Measurements from ENCODE around the gene TMTC2.

TMTC2 gene

DNA sequence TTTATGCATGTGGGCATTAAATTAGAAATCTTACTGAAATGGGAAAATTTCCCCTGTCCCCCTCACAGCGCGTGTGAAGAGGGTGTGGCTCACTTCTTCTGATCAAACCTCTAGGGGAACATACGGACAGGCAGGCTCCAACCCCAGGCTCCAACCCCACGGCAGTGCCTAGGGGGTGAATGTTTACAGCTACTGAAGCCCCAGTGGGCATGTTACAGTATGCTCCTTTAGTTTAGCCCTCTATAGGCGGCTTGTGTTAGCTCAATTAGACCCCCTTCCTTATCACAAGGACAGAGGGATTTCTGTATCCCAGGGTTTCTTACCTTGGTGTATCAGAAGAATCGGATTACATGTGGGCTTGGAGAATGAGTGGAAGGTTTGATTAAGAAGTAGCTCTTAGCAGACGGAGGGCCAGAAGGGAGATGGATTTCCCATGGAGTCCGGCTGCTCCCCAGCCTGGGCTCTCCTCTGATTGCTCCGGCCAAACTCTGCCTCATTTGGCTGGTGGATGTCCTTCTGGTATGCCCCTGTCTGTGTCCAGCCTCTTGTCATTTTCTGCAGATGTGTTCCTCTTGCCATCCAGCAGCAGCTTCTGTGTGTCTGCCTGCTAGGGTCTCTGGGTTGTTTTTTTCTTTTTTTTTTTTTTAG lies 223.7 kb downstream of the TMTC2 start:
- Histone ChIP-seq H3K9ac (ENCODE audit: low read depth, low read length) (no peak overlapping the region), H3K4me1 (ENCODE audit: control insufficient read depth, insufficient read depth, low read length) (no peaks in the 10 kb centered on the region), H3K9me3 (ENCODE audit: control insufficient read depth, insufficient read depth, low read length) (no peaks in the 10 kb centered on the region)

DNA sequence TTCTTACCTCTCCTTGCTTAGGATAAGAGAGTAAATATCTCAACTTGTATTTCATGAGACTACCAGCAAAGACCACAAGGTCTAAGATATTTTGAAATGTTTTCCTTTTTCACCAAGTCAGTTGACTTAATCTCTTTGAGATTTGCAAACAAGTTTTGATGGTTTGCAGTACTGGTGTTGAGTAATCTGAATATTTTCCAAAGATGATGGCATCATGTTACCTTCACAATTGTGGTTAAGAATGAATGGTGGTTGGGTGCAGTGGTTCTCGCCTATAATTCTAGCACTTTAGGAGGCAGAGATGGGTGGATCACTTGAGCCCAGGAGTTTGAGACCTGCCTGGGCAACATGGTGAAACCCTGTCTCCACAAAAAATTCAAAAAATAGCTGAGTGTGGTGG lies 225.7 kb downstream of the TMTC2 start:
- Histone ChIP-seq H3K9me3 (ENCODE audit: control insufficient read depth, insufficient read depth, low read length) (no peaks in the 10 kb centered on the region), H3K36me3 (ENCODE audit: control insufficient read depth, insufficient read depth, low read length) (no peaks in the 10 kb centered on the region), H3K9ac (ENCODE audit: low read depth, low read length) (no peak overlapping the region), H3K4me1 (ENCODE audit: control insufficient read depth, insufficient read depth, low read length) (no peaks in the 10 kb centered on the region), H3K27me3 (ENCODE audit: control insufficient read depth, insufficient read depth, low read length) (no peaks in the 10 kb centered on the region), H3K4me3 (ENCODE audit: low read depth, low read length) (no peak overlapping the region)

More for the DNA sequence above, 223.7 kb downstream of the TMTC2 start:
- H3K36me3 ChIP-seq (ENCODE audit: control insufficient read depth, insufficient read depth, low read length), result no peaks in the 10 kb centered on the region
- H3K4me3 ChIP-seq (ENCODE audit: low read depth, low read length), result no peak overlapping the region
- no peaks in the 10 kb centered on the region for H3K27me3 ChIP-seq (ENCODE audit: control insufficient read depth, insufficient read depth, low read length)

DNA sequence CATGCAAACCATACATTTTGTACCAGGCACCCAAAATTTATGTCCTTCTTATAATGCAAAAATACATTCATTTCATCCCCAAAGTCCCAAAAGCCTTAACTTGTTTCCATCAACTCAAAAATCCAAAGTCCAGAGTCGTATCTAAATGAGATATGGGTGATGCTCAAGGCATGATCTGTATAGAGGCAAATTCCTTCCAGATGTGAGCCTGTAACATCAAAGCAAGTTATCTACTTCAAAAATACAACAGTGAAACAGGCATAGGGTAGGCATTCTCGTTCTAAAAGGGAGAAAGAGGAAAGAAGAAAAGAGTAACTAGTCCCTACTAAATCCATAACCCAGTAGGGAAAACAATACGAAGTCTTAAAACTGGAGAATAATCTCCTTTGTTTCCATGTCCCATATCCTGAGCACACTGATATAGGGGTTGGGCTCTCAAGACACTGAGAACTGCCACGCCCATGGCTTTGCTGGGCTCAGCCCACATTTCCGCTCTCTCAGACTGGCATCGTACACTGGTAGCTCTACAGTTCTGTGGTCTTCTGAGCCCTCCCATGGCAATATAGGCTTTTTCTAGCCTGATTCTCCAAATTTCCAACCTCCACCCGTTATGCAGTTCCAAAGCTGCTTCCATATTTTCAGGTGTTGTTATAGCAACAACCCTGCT lies 232.8 kb downstream of the TMTC2 start:
- Histone ChIP-seq H3K4me1 (ENCODE audit: control insufficient read depth, insufficient read depth, low read length) (no peaks in the 10 kb centered on the region), H3K36me3 (ENCODE audit: control insufficient read depth, insufficient read depth, low read length) (no peaks in the 10 kb centered on the region), H3K27me3 (ENCODE audit: control insufficient read depth, insufficient read depth, low read length) (no peaks in the 10 kb centered on the region), H3K9me3 (ENCODE audit: control insufficient read depth, insufficient read depth, low read length) (no peaks in the 10 kb centered on the region), H3K4me3 (ENCODE audit: low read depth, low read length) (no peak overlapping the region), H3K9ac (ENCODE audit: low read depth, low read length) (no peak overlapping the region)

DNA sequence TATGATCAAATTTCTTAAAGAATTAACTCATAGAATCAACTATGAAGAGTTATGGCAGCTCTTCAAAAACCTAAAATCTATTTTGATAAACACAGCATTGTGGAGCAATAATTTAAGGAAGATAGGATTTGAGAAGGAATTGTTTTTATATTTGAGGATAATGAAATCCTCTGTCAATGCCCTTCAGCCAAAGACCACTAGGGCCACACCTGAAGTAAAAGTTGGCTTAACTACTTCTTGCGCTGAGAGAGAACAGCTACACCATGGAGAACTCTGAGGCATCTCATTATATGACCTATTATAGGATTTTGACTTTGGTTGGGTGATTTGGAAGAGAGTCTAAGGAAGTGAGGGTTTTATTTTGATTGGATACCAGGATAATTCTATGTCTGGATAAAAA lies 237.2 kb downstream of the TMTC2 start:
- no peak overlapping the region for H3K9ac ChIP-seq (ENCODE audit: low read depth, low read length)

DNA sequence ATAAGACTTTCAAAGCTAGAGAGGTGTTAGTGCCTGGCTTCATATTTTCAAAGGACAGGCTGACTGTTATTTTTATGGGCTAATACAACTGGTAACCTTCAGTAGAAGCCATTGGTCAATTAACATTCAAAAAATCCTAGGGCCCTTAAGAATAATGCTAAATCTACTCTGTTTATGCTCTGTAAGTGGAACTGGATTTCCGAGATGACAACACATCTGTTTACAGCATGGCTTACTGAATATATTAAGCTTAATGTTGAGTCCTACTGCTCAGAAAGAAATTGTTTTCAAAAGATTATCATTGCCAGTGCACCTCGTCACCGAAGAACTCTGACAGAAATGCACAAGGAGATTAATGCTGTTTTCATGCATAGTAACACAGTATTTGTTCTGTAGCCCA lies 239.9 kb downstream of the TMTC2 start:
- Histone ChIP-seq H3K9ac (ENCODE audit: low read depth, low read length) (no peak overlapping the region), H3K36me3 (ENCODE audit: control insufficient read depth, insufficient read depth, low read length) (no peaks in the 10 kb centered on the region), H3K27me3 (ENCODE audit: control insufficient read depth, insufficient read depth, low read length) (no peaks in the 10 kb centered on the region), H3K4me3 (ENCODE audit: low read depth, low read length) (no peak overlapping the region), H3K4me1 (ENCODE audit: control insufficient read depth, insufficient read depth, low read length) (peaks cover 6% of the 10 kb centered on the region), H3K9me3 (ENCODE audit: control insufficient read depth, insufficient read depth, low read length) (no peaks in the 10 kb centered on the region)

More for the DNA sequence above, 237.2 kb downstream of the TMTC2 start:
- Histone ChIP-seq H3K4me3 (ENCODE audit: low read depth, low read length) (no peak overlapping the region), H3K9me3 (ENCODE audit: control insufficient read depth, insufficient read depth, low read length) (no peaks in the 10 kb centered on the region), H3K27me3 (ENCODE audit: control insufficient read depth, insufficient read depth, low read length) (no peaks in the 10 kb centered on the region), H3K4me1 (ENCODE audit: control insufficient read depth, insufficient read depth, low read length) (peaks cover 6% of the 10 kb centered on the region), H3K36me3 (ENCODE audit: control insufficient read depth, insufficient read depth, low read length) (no peaks in the 10 kb centered on the region)

DNA sequence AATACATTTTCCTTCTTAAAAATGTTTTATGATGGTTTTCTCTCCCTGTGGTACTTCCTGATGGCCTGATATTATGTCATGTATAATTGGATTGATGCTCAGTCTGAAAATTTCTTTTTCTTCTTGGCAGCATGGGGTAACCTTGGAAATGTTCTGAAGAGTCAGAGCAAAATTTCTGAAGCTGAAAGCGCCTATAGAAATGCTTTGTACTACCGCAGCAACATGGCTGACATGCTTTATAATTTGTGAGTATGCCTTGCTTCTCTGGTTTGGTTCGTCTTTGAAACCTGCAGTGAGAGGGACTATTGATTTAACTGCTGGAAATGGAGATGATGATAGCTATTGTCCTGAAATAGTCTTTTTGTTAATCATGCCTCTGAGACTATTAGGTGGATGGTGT lies 243.6 kb downstream of the TMTC2 start:
- Histone ChIP-seq H3K4me1 (ENCODE audit: control insufficient read depth, insufficient read depth, low read length) (peaks cover 6% of the 10 kb centered on the region), H3K27me3 (ENCODE audit: control insufficient read depth, insufficient read depth, low read length) (no peaks in the 10 kb centered on the region), H3K4me3 (ENCODE audit: low read depth, low read length) (no peak overlapping the region), H3K9ac (ENCODE audit: low read depth, low read length) (no peak overlapping the region), H3K9me3 (ENCODE audit: control insufficient read depth, insufficient read depth, low read length) (no peaks in the 10 kb centered on the region), H3K36me3 (ENCODE audit: control insufficient read depth, insufficient read depth, low read length) (no peaks in the 10 kb centered on the region)

DNA sequence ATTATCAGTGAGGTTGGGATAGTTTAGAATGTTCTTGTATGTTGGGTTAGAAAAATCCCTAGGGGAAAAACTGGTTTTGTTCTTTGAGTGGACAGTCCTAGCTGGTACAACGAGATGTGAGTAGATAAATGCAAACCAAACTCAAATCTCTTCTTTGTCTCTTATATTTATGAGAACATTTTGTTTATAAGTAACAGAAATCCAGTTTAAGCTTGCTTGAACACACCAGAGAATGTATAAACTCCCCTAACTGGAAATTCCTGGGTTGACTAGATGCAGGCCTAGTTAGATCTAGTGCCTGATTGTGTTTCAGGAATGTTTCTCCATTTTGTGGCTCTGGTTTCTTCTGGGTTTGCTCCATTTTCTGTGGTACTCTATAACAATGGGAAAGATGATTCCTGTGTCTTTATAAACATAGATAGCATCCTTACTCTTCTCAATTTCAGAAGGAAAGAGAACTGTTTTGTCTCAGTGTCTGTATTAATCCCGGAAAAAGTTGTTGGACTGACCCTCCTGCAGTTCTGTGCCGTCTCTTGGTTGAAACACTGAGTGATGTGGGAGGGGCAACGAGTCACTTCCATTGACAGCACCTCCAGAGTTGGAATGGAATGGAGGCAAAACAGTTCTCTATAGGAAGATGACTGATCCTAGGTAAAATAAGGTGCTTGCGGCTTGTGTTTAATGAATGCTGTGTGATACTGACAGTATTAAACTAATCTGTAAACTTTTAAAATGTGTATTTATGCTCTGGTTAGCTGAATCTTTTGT lies 244.8 kb downstream of the TMTC2 start:
- H3K9ac ChIP-seq (ENCODE audit: low read depth, low read length), result no peak overlapping the region
- H3K9me3 ChIP-seq (ENCODE audit: control insufficient read depth, insufficient read depth, low read length), result no peaks in the 10 kb centered on the region
- H3K4me1 ChIP-seq (ENCODE audit: control insufficient read depth, insufficient read depth, low read length), result peaks cover 6% of the 10 kb centered on the region
- no peak overlapping the region for H3K4me3 ChIP-seq (ENCODE audit: low read depth, low read length)
- no peaks in the 10 kb centered on the region for H3K36me3 ChIP-seq (ENCODE audit: control insufficient read depth, insufficient read depth, low read length)
- no peaks in the 10 kb centered on the region for H3K27me3 ChIP-seq (ENCODE audit: control insufficient read depth, insufficient read depth, low read length)

DNA sequence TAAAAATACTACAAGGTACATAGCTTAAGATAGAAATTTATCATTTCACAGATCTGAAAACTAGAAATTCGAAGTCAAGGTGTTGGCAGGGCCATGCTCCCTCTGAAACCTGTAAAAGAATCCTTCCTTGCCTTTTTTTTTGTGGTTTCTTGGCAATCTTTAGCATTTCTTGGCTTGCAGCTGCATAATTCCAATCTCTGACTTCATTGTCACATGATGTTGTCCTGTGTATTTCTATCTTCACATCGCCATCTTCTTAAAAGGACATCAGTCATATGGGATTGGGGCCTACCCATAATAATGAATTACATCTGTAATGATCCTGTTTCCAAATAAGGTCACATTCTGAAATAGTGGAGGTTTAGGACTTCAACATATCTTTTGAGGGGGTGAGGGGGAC lies 250.4 kb downstream of the TMTC2 start:
- Histone ChIP-seq H3K4me1 (ENCODE audit: control insufficient read depth, insufficient read depth, low read length) (no peaks in the 10 kb centered on the region), H3K27me3 (ENCODE audit: control insufficient read depth, insufficient read depth, low read length) (no peaks in the 10 kb centered on the region), H3K9ac (ENCODE audit: low read depth, low read length) (no peak overlapping the region), H3K36me3 (ENCODE audit: control insufficient read depth, insufficient read depth, low read length) (no peaks in the 10 kb centered on the region), H3K9me3 (ENCODE audit: control insufficient read depth, insufficient read depth, low read length) (no peaks in the 10 kb centered on the region), H3K4me3 (ENCODE audit: low read depth, low read length) (no peak overlapping the region)

DNA sequence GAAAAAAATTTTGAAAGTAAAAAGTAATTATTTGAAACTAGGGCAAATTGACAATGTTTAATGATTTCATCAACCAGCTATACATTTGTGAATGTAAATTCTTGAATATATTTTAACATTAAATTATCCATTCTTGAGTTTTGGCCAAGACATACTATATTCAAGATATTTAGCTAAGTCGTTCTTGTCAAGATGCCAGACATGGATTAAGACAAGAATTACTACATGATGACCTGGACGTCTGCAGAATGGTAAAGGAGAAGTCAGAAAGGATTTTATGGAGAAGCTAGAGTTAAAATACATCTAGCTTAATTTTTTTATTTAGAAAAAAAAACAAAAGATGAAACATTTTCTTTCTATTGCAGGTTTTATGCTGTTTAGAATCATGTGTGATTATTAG lies 255.8 kb downstream of the TMTC2 start:
- Histone ChIP-seq H3K4me1 (ENCODE audit: control insufficient read depth, insufficient read depth, low read length) (no peaks in the 10 kb centered on the region), H3K9ac (ENCODE audit: low read depth, low read length) (no peak overlapping the region), H3K4me3 (ENCODE audit: low read depth, low read length) (no peak overlapping the region), H3K9me3 (ENCODE audit: control insufficient read depth, insufficient read depth, low read length) (no peaks in the 10 kb centered on the region), H3K27me3 (ENCODE audit: control insufficient read depth, insufficient read depth, low read length) (no peaks in the 10 kb centered on the region), H3K36me3 (ENCODE audit: control insufficient read depth, insufficient read depth, low read length) (no peaks in the 10 kb centered on the region)

DNA sequence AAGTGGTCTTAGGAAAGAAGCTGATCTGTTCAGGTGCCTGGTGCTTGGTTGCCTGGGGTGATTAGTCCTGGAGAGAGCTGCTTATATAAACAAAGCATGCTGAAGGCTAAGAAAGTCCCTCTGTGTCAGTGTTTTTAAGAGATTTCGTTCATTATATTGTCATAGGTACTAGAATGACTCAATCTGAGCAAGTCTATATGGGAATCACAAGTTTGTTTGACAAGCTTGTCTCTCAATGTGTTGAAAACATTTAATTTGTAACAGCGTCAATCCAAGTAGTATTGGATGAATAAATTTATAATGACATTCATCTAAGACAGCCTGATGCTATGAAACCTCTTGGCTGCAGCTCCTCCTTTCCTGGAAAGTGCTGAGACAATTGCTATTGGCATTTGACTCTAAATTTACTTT lies 256.3 kb downstream of the TMTC2 start:
- H3K9ac ChIP-seq (ENCODE audit: low read depth, low read length), result no peak overlapping the region
- H3K4me3 ChIP-seq (ENCODE audit: low read depth, low read length), result no peak overlapping the region
- H3K9me3 ChIP-seq (ENCODE audit: control insufficient read depth, insufficient read depth, low read length), result no peaks in the 10 kb centered on the region
- no peaks in the 10 kb centered on the region for H3K36me3 ChIP-seq (ENCODE audit: control insufficient read depth, insufficient read depth, low read length)
- no peaks in the 10 kb centered on the region for H3K4me1 ChIP-seq (ENCODE audit: control insufficient read depth, insufficient read depth, low read length)
- H3K27me3 ChIP-seq (ENCODE audit: control insufficient read depth, insufficient read depth, low read length), result no peaks in the 10 kb centered on the region

DNA sequence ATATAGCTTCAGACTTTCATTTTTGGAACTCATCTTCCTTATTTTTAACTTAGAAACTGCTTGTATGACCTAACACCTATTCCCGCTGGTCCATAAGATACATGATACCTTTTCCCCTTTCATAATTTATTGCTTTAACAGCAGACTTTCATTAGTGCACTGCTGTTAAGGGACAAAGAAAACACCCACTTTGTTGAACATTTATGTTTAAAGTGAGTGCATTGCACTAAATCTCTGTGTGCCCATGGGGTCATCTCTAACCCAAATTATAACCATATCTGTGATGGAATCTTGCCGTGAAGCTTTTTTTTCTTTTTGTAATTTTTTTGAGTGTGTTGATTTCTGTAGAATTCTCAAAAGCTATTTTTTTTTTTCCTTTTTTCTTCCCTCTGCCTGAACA lies 261.8 kb downstream of the TMTC2 start:
- Histone ChIP-seq H3K9me3 (ENCODE audit: control insufficient read depth, insufficient read depth, low read length) (no peaks in the 10 kb centered on the region), H3K9ac (ENCODE audit: low read depth, low read length) (no peak overlapping the region), H3K4me3 (ENCODE audit: low read depth, low read length) (no peak overlapping the region), H3K36me3 (ENCODE audit: control insufficient read depth, insufficient read depth, low read length) (no peaks in the 10 kb centered on the region), H3K4me1 (ENCODE audit: control insufficient read depth, insufficient read depth, low read length) (no peaks in the 10 kb centered on the region), H3K27me3 (ENCODE audit: control insufficient read depth, insufficient read depth, low read length) (no peaks in the 10 kb centered on the region)

DNA sequence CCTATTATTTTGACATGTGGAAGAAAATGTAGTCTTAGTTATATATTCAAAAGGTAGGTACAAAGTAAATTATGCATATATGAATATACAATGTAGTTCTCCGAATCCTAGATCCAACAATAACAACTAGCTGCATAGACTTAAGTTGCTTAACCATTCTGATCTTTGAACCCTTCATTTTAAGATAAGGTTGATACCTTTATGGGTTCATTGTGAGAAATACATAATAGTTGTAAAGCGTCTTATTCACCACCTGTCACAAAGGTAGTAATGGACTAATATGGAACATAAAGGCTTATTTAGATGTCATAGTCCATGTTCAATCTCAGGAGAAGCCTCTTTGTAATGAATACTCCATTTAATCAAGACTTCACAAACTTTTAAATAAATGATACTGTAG lies 263.6 kb downstream of the TMTC2 start:
- Histone ChIP-seq H3K27me3 (ENCODE audit: control insufficient read depth, insufficient read depth, low read length) (no peaks in the 10 kb centered on the region), H3K4me1 (ENCODE audit: control insufficient read depth, insufficient read depth, low read length) (no peaks in the 10 kb centered on the region), H3K4me3 (ENCODE audit: low read depth, low read length) (no peak overlapping the region), H3K9me3 (ENCODE audit: control insufficient read depth, insufficient read depth, low read length) (no peaks in the 10 kb centered on the region), H3K9ac (ENCODE audit: low read depth, low read length) (no peak overlapping the region), H3K36me3 (ENCODE audit: control insufficient read depth, insufficient read depth, low read length) (no peaks in the 10 kb centered on the region)

Data from iPS-15b (cell line).